Adrenal gland (tissue), 5 donors: Measurements from ENCODE around the gene ZNF81.
"Not testable (repeated sequence)": the region's sequence is repeated elsewhere in the genome, so short reads cannot be mapped to it uniquely, and the experiment has no call there.

Source experiments
- POLR2A ChIP-seq, 2 donors: fragments of 450-650 bp; IDR thresholded peaks; one replicate each; pipeline ENCODE4 v1.6.1; 2017; ENCODE audit warnings: antibody characterized with exemption in 2 of 2, mild to moderate bottlenecking in 2 of 2, moderate library complexity in 1 of 2
- TF ChIP-seq, protein P1 (sequence below), 6 experiments: fragments of 450-650 bp in 4 of 6; fragments of 200-600 bp in 2 of 6; sonication (generic) in 1 of 6; IDR thresholded peaks; 1 replicate in 5 of 6; 2 replicates in 1 of 6; pipeline versions ENCODE4 v1.5.1 to v1.8.0; 2016 to 2021; ENCODE audit warnings: antibody characterized with exemption in 6 of 6, mild to moderate bottlenecking in 2 of 6, moderate library complexity in 1 of 6
- donor health status: DM: no; HTN: no; CAD: no.

DNA sequence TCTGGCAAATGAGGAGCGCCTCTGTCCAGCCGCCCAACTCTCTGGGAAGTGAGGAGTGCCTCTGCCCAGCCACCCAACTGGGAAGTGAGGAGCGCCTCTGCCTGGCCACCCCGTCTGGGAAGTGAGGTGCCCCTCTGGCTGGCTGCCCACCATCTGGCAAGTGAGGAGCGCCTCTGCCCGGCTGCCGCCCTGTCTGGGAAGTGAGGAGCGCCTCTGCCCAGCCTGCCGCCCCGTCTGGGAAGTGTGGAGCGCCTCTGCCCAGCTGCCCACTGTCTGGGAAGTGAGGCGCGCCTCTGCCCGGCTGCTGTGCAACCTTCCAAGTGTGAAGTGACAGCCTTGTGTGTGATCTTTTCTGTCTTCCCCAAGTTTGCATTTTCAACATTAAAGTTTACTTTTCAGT, 128.8 kb downstream of the ZNF81 start:
- TF ChIP-seq POLR2A (IDR thresholded peaks at IDR 0.05), result not testable (repeated sequence)
- TF ChIP-seq, protein P1, sequence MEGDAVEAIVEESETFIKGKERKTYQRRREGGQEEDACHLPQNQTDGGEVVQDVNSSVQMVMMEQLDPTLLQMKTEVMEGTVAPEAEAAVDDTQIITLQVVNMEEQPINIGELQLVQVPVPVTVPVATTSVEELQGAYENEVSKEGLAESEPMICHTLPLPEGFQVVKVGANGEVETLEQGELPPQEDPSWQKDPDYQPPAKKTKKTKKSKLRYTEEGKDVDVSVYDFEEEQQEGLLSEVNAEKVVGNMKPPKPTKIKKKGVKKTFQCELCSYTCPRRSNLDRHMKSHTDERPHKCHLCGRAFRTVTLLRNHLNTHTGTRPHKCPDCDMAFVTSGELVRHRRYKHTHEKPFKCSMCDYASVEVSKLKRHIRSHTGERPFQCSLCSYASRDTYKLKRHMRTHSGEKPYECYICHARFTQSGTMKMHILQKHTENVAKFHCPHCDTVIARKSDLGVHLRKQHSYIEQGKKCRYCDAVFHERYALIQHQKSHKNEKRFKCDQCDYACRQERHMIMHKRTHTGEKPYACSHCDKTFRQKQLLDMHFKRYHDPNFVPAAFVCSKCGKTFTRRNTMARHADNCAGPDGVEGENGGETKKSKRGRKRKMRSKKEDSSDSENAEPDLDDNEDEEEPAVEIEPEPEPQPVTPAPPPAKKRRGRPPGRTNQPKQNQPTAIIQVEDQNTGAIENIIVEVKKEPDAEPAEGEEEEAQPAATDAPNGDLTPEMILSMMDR (IDR thresholded peaks at IDR 0.05), result not testable (repeated sequence)
